Upper lobe of left lung (tissue), 4 donors: ENCODE measurements around the gene REC8.

Experiments
- EP300 ChIP-seq, 4 donors: sonication (generic); formaldehyde crosslinking; IDR thresholded peaks; one replicate each; pipeline ENCODE4 v1.5.1; 2017; ENCODE audit warnings: antibody characterized with exemption in 4 of 4, control low read depth in 2 of 4
- POLR2A ChIP-seq, 4 donors: fragments of 450-650 bp; IDR thresholded peaks; one replicate each; pipeline ENCODE4 v1.5.1; 2016 to 2017; ENCODE audit warnings: antibody characterized with exemption in 4 of 4, mild to moderate bottlenecking in 2 of 4
- POLR2AphosphoS5 ChIP-seq, 2 donors: sonication (generic); formaldehyde crosslinking; IDR thresholded peaks; one replicate each; pipeline ENCODE4 v1.5.1; 2017; ENCODE audit warnings: antibody characterized with exemption in 2 of 2
- TF ChIP-seq, protein P1 (sequence below), 6 experiments: fragments of 450-650 bp in 4 of 6; fragments of 200-600 bp in 2 of 6; sonication (generic) in 2 of 6; IDR thresholded peaks; one replicate each; pipeline ENCODE4 v1.5.1; 2016 to 2019; ENCODE audit warnings: antibody characterized with exemption in 6 of 6

DNA sequence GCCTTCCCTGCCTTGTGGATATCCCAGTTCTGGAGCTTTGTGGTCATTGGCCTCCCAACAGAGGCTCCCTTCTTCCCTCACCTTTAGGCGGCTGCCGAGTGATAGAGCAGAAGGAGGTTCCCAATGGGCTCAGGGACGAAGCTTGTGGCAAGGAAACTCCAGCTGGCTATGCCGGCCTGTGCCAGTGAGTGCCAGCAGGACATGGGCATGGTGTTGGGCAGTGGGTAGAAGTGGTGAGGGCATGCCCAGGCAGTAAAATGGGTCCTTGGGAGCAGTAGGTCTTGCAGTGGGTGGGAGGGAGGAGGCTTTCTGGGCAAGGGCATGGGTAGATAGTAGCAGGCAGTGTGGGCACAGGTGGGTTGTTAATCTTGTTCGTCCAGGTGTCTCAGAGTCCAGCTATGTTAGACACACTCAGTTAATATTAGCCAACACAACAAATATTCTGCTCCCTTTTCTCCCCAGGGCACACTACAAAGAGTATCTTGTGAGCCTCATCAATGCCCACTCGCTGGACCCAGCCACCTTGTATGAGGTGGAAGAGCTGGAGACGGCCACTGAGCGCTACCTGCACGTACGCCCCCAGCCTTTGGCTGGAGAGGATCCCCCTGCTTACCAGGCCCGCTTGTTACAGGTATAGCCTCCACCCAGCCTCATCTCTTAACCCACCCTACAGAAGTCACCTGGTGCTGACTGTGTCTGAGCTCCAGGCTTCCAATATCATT, 11.9 kb upstream of the REC8 start:
- TF ChIP-seq POLR2A (IDR thresholded peaks at IDR 0.05) (no peak), EP300 (IDR thresholded peaks at IDR 0.05) (no peak), POLR2AphosphoS5 (IDR thresholded peaks at IDR 0.05) (no peak)
- TF ChIP-seq, protein P1, sequence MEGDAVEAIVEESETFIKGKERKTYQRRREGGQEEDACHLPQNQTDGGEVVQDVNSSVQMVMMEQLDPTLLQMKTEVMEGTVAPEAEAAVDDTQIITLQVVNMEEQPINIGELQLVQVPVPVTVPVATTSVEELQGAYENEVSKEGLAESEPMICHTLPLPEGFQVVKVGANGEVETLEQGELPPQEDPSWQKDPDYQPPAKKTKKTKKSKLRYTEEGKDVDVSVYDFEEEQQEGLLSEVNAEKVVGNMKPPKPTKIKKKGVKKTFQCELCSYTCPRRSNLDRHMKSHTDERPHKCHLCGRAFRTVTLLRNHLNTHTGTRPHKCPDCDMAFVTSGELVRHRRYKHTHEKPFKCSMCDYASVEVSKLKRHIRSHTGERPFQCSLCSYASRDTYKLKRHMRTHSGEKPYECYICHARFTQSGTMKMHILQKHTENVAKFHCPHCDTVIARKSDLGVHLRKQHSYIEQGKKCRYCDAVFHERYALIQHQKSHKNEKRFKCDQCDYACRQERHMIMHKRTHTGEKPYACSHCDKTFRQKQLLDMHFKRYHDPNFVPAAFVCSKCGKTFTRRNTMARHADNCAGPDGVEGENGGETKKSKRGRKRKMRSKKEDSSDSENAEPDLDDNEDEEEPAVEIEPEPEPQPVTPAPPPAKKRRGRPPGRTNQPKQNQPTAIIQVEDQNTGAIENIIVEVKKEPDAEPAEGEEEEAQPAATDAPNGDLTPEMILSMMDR (IDR thresholded peaks at IDR 0.05), result no peak
